ENCODE results near the gene OR6J1.

DNA sequence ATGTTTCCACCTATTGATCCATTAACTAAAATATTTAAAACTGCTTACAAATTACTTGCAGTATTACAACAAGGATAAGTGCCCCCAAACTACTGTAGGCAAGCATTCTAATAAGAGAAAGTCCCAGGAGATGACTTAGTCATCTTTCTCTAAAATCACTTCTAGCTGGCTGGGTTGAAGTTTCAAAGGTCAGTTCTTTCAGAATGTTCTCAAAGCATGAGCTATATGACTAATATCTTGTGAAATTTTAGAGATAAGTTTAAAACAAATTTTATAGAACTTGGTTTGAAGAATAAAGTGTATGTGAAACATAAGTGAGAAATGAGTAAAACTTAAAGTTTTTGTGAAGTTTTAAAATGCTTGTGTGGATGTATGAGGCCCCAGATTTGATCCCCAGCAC, 24.3 kb upstream of the OR6J1 start:
- TF ChIP-seq, protein P1, sequence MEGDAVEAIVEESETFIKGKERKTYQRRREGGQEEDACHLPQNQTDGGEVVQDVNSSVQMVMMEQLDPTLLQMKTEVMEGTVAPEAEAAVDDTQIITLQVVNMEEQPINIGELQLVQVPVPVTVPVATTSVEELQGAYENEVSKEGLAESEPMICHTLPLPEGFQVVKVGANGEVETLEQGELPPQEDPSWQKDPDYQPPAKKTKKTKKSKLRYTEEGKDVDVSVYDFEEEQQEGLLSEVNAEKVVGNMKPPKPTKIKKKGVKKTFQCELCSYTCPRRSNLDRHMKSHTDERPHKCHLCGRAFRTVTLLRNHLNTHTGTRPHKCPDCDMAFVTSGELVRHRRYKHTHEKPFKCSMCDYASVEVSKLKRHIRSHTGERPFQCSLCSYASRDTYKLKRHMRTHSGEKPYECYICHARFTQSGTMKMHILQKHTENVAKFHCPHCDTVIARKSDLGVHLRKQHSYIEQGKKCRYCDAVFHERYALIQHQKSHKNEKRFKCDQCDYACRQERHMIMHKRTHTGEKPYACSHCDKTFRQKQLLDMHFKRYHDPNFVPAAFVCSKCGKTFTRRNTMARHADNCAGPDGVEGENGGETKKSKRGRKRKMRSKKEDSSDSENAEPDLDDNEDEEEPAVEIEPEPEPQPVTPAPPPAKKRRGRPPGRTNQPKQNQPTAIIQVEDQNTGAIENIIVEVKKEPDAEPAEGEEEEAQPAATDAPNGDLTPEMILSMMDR (conservative IDR thresholded peaks at IDR 0.05; ENCODE audit: low read depth, low read length) = no peak
- TF ChIP-seq EZH2 (IDR thresholded peaks at IDR 0.05; ENCODE audit: borderline replicate concordance, low read depth, low read length, poor library complexity, severe bottlenecking) = no peak

Measured in A673 (cell line).